Fibroblast of lung (primary cell): Measurements from ENCODE around the gene SEC61B. TPM values are rescaled to one million over a fixed set of nuclear protein-coding genes. Genes with fewer than 3 reads are reported as not detected.
A peak's percentile ranks its signal among the peaks of the same experiment; 100 is the strongest.

ENCODE experiments used
- DNase-seq, 2 donors: peaks; one replicate each; pipeline versions ENCODE4 v3.0.0 to v3.0.0-alpha.2; 2010; ENCODE audit warnings: low read depth in 2 of 2
- H2AFZ ChIP-seq: 2 replicates; pipeline ENCODE4 v1.5.1; 2012; ENCODE audit warnings: low read length, control low read depth, inconsistent platforms
- H3K27ac ChIP-seq: 2 replicates; pipeline ENCODE4 v1.5.1; 2011; ENCODE audit warnings: low read length, control low read depth; ENCODE audit not compliant: insufficient read depth
- H3K27me3 ChIP-seq: 2 replicates; pipeline ENCODE4 v1.5.1; 2011; ENCODE audit warnings: mild to moderate bottlenecking, low read length; ENCODE audit not compliant: control insufficient read depth, insufficient read depth
- H3K36me3 ChIP-seq: 2 replicates; pipeline ENCODE4 v1.5.1; 2011; ENCODE audit warnings: low read length; ENCODE audit not compliant: control insufficient read depth, insufficient read depth
- H3K4me1 ChIP-seq: 2 replicates; pipeline ENCODE4 v1.5.1; 2011; ENCODE audit warnings: low read length; ENCODE audit not compliant: control insufficient read depth, insufficient read depth; ENCODE audit errors: extremely low read depth
- H3K4me2 ChIP-seq: 2 replicates; pipeline ENCODE4 v1.5.1; 2011; ENCODE audit warnings: low read length, control low read depth; ENCODE audit not compliant: insufficient read depth; ENCODE audit errors: extremely low read depth
- H3K4me3 ChIP-seq, 4 experiments: fragments of 200-600 bp in 1 of 4; sonication (generic) in 1 of 4; replicated peaks in 1 of 4; 2 replicates each; pipeline ENCODE4 v1.5.1; 2011 to 2016; ENCODE audit warnings: low read length in 4 of 4, low read depth in 3 of 4, mild to moderate bottlenecking in 3 of 4, control low read depth in 2 of 4, inconsistent platforms in 1 of 4, mixed read lengths in 1 of 4; ENCODE audit not compliant: insufficient read depth in 1 of 4; ENCODE audit errors: control extremely low read depth in 1 of 4
- H3K79me2 ChIP-seq: 2 replicates; pipeline ENCODE4 v1.5.1; 2012; ENCODE audit warnings: mild to moderate bottlenecking, low read length, inconsistent platforms; ENCODE audit not compliant: control insufficient read depth, insufficient read depth
- H3K9ac ChIP-seq: 2 replicates; pipeline ENCODE4 v1.5.1; 2011; ENCODE audit warnings: mild to moderate bottlenecking, low read length, control low read depth; ENCODE audit not compliant: insufficient read depth
- H3K9me3 ChIP-seq: 2 replicates; pipeline ENCODE4 v1.5.1; 2012; ENCODE audit warnings: low read depth, low read length; ENCODE audit not compliant: control insufficient read depth, insufficient read depth
- H4K20me1 ChIP-seq: 2 replicates; pipeline ENCODE4 v1.5.1; 2011; ENCODE audit warnings: low read length; ENCODE audit not compliant: control insufficient read depth, insufficient read depth; ENCODE audit errors: extremely low read depth
- CTCF ChIP-seq, 2 donors: IDR thresholded peaks in 1 of 2; conservative IDR thresholded peaks in 1 of 2; 1 replicate in 1 of 2; 2 replicates in 1 of 2; pipeline ENCODE4 v1.5.1; 2011 to 2012; ENCODE audit warnings: low read length in 2 of 2, control low read depth in 1 of 2, inconsistent platforms in 1 of 2, low read depth in 1 of 2, mild to moderate bottlenecking in 1 of 2
- EZH2 ChIP-seq: IDR thresholded peaks from 2 replicates; pipeline ENCODE4 v1.5.1; 2012; ENCODE audit warnings: low read length, control low read depth, mild to moderate bottlenecking; ENCODE audit errors: missing control alignments
- polyA plus RNA-seq, 2 donors: library from polyadenylated mRNA; depleted of rRNA in 1 of 2; stranded (reverse) in 1 of 2; unstranded in 1 of 2; fragments of >200 nt; gene quantifications; 2 replicates each; pipeline ENCODE4 v1.2.1, GENCODE V29; 2011 to 2012; ENCODE audit warnings: missing spikeins in 1 of 2
- total RNA-seq: library from RNA; depleted of rRNA; stranded (reverse); fragments of >200 nt; gene quantifications from 2 replicates; pipeline ENCODE4 v1.2.1, GENCODE V29; 2014

SEC61B gene
- total and polyA plus RNA-seq, 2 donors (not counting 1 experiment from before 2014, with no cell fraction given): 58.8 to 213 TPM

GRCh38 chr9:99269416-99269815, 47.3 kb downstream of the SEC61B start:
- Histone ChIP-seq H4K20me1 (no peaks in the 10 kb centered on the region), H3K27ac (peak overlapping the region; percentile 61), H3K4me1 (peaks cover 9% of the 10 kb centered on the region), H3K27me3 (no peaks in the 10 kb centered on the region), H3K4me3 (no peak overlapping the region), H2AFZ (no peak overlapping the region), H3K9me3 (no peaks in the 10 kb centered on the region), H3K4me2 (no peak overlapping the region), H3K36me3 (no peaks in the 10 kb centered on the region), H3K9ac (no peak overlapping the region), H3K79me2 (no peaks in the 10 kb centered on the region)
- TF ChIP-seq EZH2 (no peak), CTCF (conservative IDR thresholded peaks at IDR 0.05 in 1 of 2, IDR thresholded peaks at IDR 0.05 in 1 of 2; ENCODE audit: low read depth in 1 of 2, low read length in 2 of 2) (no peak)
- peak; percentile 67 to 87 for DNase-seq

GRCh38 chr9:99270491-99270890, 48.4 kb downstream of the SEC61B start:
- TF ChIP-seq EZH2: no peak
- TF ChIP-seq CTCF (conservative IDR thresholded peaks at IDR 0.05 in 1 of 2, IDR thresholded peaks at IDR 0.05 in 1 of 2; ENCODE audit: low read depth in 1 of 2, low read length in 2 of 2): no peak
- Histone ChIP-seq H3K4me2 (no peak overlapping the region), H3K27ac (no peak overlapping the region), H2AFZ (no peak overlapping the region), H3K4me1 (peaks cover 9% of the 10 kb centered on the region), H3K4me3 (no peak overlapping the region), H3K27me3 (no peaks in the 10 kb centered on the region), H4K20me1 (no peaks in the 10 kb centered on the region), H3K79me2 (no peaks in the 10 kb centered on the region), H3K9me3 (no peaks in the 10 kb centered on the region), H3K9ac (no peak overlapping the region), H3K36me3 (no peaks in the 10 kb centered on the region)
- peak in 1 of 2 donors; percentile 40 for DNase-seq

GRCh38 chr9:99272836-99273235, 50.8 kb downstream of the SEC61B start:
- DNase-seq: no peak
- Histone ChIP-seq H3K27me3 (no peaks in the 10 kb centered on the region), H3K4me3 (no peak overlapping the region), H3K9me3 (no peaks in the 10 kb centered on the region), H3K4me2 (no peak overlapping the region), H3K27ac (no peak overlapping the region), H4K20me1 (no peaks in the 10 kb centered on the region), H3K9ac (no peak overlapping the region), H3K36me3 (no peaks in the 10 kb centered on the region), H2AFZ (no peak overlapping the region), H3K4me1 (peaks cover 6% of the 10 kb centered on the region), H3K79me2 (no peaks in the 10 kb centered on the region)
- TF ChIP-seq EZH2 (no peak), CTCF (conservative IDR thresholded peaks at IDR 0.05 in 1 of 2, IDR thresholded peaks at IDR 0.05 in 1 of 2; ENCODE audit: low read depth in 1 of 2, low read length in 2 of 2) (no peak)
